ENCODE measurements around the gene CLDN24.

GRCh38 chr4:183349673-183350072, 27.4 kb upstream of the CLDN24 start:
- no peak for TF ChIP-seq CTCF (IDR thresholded peaks at IDR 0.05; ENCODE audit: low read length)
- no peak for TF ChIP-seq EZH2 (optimal IDR thresholded peaks at IDR 0.05; ENCODE audit: low read depth, low read length)
- TF ChIP-seq EZH2phosphoT487 (IDR thresholded peaks at IDR 0.05; ENCODE audit: low read length): no peak
